ENCODE results near the gene SPON2.

DNA sequence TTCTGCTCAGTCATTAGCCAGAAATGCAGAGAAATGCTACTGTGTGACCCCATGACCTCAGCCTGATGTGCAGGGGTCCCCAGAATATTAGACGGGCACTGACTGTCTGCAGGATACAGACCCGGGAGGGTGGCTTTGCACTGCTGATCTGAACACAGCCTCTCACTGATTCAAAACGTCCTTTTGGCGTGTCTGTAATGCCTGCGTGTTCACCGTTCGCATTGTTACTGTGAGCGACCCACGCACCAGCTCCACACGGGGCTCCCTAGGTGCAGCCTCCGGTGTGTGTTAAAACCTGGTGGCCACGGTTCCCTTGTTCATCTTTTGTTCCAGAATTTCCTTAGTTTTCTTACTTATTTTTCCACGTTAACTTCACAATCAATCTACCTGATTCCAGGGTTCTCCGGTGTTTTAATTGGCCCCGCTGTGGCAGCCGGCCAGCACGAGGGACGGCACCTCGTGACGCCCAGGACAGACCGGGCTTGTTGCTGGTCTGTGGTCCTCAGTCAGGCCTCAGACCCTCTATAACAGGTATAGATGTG is 32.0 kb upstream of the SPON2 start:
- TF ChIP-seq CTCF (IDR thresholded peaks at IDR 0.05) (no peak), RFX5 (IDR thresholded peaks at IDR 0.05) (no peak), BHLHE40 (IDR thresholded peaks at IDR 0.05; ENCODE audit: low read depth, low read length) (no peak), POLR2AphosphoS2 (conservative IDR thresholded peaks at IDR 0.05; ENCODE audit: low read length) (no peak), SMC3 (IDR thresholded peaks at IDR 0.05) (no peak), POLR2A (IDR thresholded peaks at IDR 0.05; ENCODE audit: low read length) (no peak)

Measured in A549 (cell line).